HCT116 (cell line): Measurements from ENCODE around the gene CTNNA2. TPM values are rescaled to one million over a fixed set of nuclear protein-coding genes. Genes with fewer than 3 reads are reported as not detected.

Experiments
- ATAC-seq: fragments of 200-7000 bp; cut with Tn5 transposase; 2 replicates; pipeline ENCODE4 v1.9.1; 2020; ENCODE audit warnings: mild to moderate bottlenecking, moderate library complexity
- BruUV-seq: library from RNA; stranded (reverse); fragments of 400-500 nt; replicated peaks from 2 replicates; lab custom pipeline; 2021; lab: Mats Ljungman, UMichigan
- CTCF ChIA-PET: fragments of 300-600 bp; sonication (Branson Sonifier 250); formaldehyde crosslinking; loops from one replicate; lab custom pipeline; 2021; ENCODE audit warnings: antibody characterized with exemption; lab: Charles Lee
- POLR2A ChIA-PET: fragments of 300-600, 350-600 bp; sonication (Branson Sonifier 250); formaldehyde crosslinking; loops from one replicate; lab custom pipeline; 2021; ENCODE audit warnings: antibody characterized with exemption; lab: Charles Lee
- RAD21 ChIA-PET, 2 experiments: fragments of 300-600 bp; sonication (Branson Sonifier 250); formaldehyde crosslinking; loops; one replicate each; lab custom pipeline; 2023; ENCODE audit warnings: low total read pairs in 2 of 2; ENCODE audit not compliant: uncharacterized antibody in 2 of 2, unreplicated experiment in 2 of 2, low non-redundant PET in 1 of 2; lab: Charles Lee
- DNase-seq: peaks from one replicate; pipeline ENCODE4 v3.0.0-alpha.2; 2010; ENCODE audit warnings: low read depth, low spot score
- H2AFZ ChIP-seq: fragments of 200-600 bp; shearing (Covaris generic), sonication (generic); 2 replicates; pipeline ENCODE4 v1.6.1; 2017; ENCODE audit warnings: low read depth, mixed run types, mixed read lengths, antibody characterized with exemption, low read length; ENCODE audit not compliant: poor library complexity, severe bottlenecking
- H3K27ac ChIP-seq: 2 replicates; pipeline ENCODE4 v1.5.1; 2012; ENCODE audit warnings: low read depth, low read length
- H3K27me3 ChIP-seq: fragments of 200-600 bp; sonication (generic); 2 replicates; pipeline ENCODE4 v1.6.1; 2016; ENCODE audit warnings: mixed run types, low read length, mixed read lengths; ENCODE audit not compliant: insufficient read depth
- H3K36me3 ChIP-seq, 2 experiments: fragments of 200-500 bp in 1 of 2; fragments of 200-600 bp in 1 of 2; sonication (Bioruptor generic) in 1 of 2; sonication (generic) in 1 of 2; 2 replicates each; pipeline versions ENCODE4 v1.5.1 to v1.6.1; 2014 to 2016; ENCODE audit warnings: low read length in 2 of 2, inconsistent platforms in 1 of 2, mixed read lengths in 1 of 2, mixed run types in 1 of 2; ENCODE audit not compliant: insufficient read depth in 2 of 2, control insufficient read depth in 1 of 2
- H3K4me1 ChIP-seq, 2 experiments: fragments of 200-600 bp in 1 of 2; sonication (generic) in 1 of 2; 2 replicates each; pipeline versions ENCODE4 v1.5.1 to v1.6.1; 2012 to 2017; ENCODE audit warnings: low read length in 2 of 2, inconsistent platforms in 1 of 2, mild to moderate bottlenecking in 1 of 2, mixed read lengths in 1 of 2, mixed run types in 1 of 2, moderate library complexity in 1 of 2; ENCODE audit not compliant: insufficient read depth in 2 of 2, control insufficient read depth in 1 of 2
- H3K4me2 ChIP-seq: fragments of 200-600 bp; sonication (generic); 2 replicates; pipeline ENCODE4 v1.6.1; 2017; ENCODE audit warnings: mixed run types, low read length, mixed read lengths
- H3K4me3 ChIP-seq, 2 experiments: fragments of 200-600 bp in 1 of 2; sonication (generic) in 1 of 2; replicated peaks in 1 of 2; 2 replicates each; pipeline ENCODE4 v1.5.1; 2011 to 2016; ENCODE audit warnings: low read length in 2 of 2, control low read depth in 1 of 2, low read depth in 1 of 2, mild to moderate bottlenecking in 1 of 2, mixed read lengths in 1 of 2, mixed run types in 1 of 2
- H3K79me2 ChIP-seq: fragments of 200-600 bp; sonication (generic); 2 replicates; pipeline ENCODE4 v1.6.1; 2017; ENCODE audit warnings: mild to moderate bottlenecking, mixed run types, low read length, moderate library complexity, mixed read lengths; ENCODE audit not compliant: insufficient read depth
- H3K9ac ChIP-seq: fragments of 200-600 bp; sonication (generic); 2 replicates; pipeline ENCODE4 v1.6.1; 2016; ENCODE audit warnings: low read length, mixed read lengths
- H3K9me2 ChIP-seq: fragments of 200-600 bp; sonication (generic), shearing (Covaris generic); 2 replicates; pipeline ENCODE4 v1.6.1; 2017; ENCODE audit warnings: mixed run types, mild to moderate bottlenecking, moderate library complexity; ENCODE audit not compliant: insufficient read depth
- H3K9me3 ChIP-seq, 2 experiments: fragments of 200-500 bp in 1 of 2; fragments of 200-600 bp in 1 of 2; sonication (Bioruptor generic) in 1 of 2; sonication (generic) in 1 of 2; 2 replicates each; pipeline ENCODE4 v1.6.1; 2014 to 2017; ENCODE audit warnings: low read length in 2 of 2, mixed read lengths in 2 of 2, inconsistent platforms in 1 of 2, low read depth in 1 of 2, mild to moderate bottlenecking in 1 of 2, mixed run types in 1 of 2, moderate library complexity in 1 of 2; ENCODE audit not compliant: control insufficient read depth in 1 of 2, insufficient read depth in 1 of 2
- H4K20me1 ChIP-seq: fragments of 200-600 bp; sonication (generic), shearing (Covaris generic); 2 replicates; pipeline ENCODE4 v1.6.1; 2017; ENCODE audit warnings: mixed run types, mild to moderate bottlenecking, moderate library complexity; ENCODE audit not compliant: insufficient read depth
- CTCF ChIP-seq, 3 experiments: fragments of 200-600 bp in 1 of 3; sonication (generic) in 1 of 3; IDR thresholded peaks in 2 of 3; conservative IDR thresholded peaks in 1 of 3; 2 replicates each; pipeline ENCODE4 v1.5.1; 2012 to 2017; ENCODE audit warnings: low read depth in 2 of 3, low read length in 2 of 3, antibody characterized with exemption in 1 of 3, borderline replicate concordance in 1 of 3, control low read depth in 1 of 3, mild to moderate bottlenecking in 1 of 3, mixed read lengths in 1 of 3, mixed run types in 1 of 3, moderate library complexity in 1 of 3; ENCODE audit not compliant: insufficient read depth in 1 of 3
- EGR1 ChIP-seq: IDR thresholded peaks from 2 replicates; pipeline ENCODE4 v1.6.1; 2012; ENCODE audit warnings: low read depth
- EZH2 ChIP-seq: fragments of 200-600 bp; sonication (generic); IDR thresholded peaks from 2 replicates; pipeline ENCODE4 v1.6.1; 2017; ENCODE audit warnings: antibody characterized with exemption, mixed run types
- EZH2phosphoT487 ChIP-seq: fragments of 200-600 bp; IDR thresholded peaks from 2 replicates; pipeline ENCODE4 v1.6.1; 2018; ENCODE audit warnings: antibody characterized with exemption, borderline replicate concordance
- FOSL1 ChIP-seq: IDR thresholded peaks from 2 replicates; pipeline ENCODE4 v1.6.1; 2012; ENCODE audit warnings: low read depth
- JUND ChIP-seq: IDR thresholded peaks from 2 replicates; pipeline ENCODE4 v1.6.1; 2012
- POLR2AphosphoS5 ChIP-seq: IDR thresholded peaks from 2 replicates; pipeline ENCODE4 v1.6.1; 2011; ENCODE audit warnings: mild to moderate bottlenecking, low read depth, low read length, moderate library complexity
- RAD21 ChIP-seq: IDR thresholded peaks from 2 replicates; pipeline ENCODE4 v1.6.1; 2012; ENCODE audit warnings: low read depth, mild to moderate bottlenecking
- SIN3A ChIP-seq: IDR thresholded peaks from 2 replicates; pipeline ENCODE4 v1.6.1; 2012; ENCODE audit warnings: low read depth
- ZBTB33 ChIP-seq: IDR thresholded peaks from 2 replicates; pipeline ENCODE4 v1.6.1; 2011; ENCODE audit warnings: mild to moderate bottlenecking, low read length, moderate library complexity; ENCODE audit not compliant: insufficient replicate concordance; ENCODE audit errors: extremely low read depth
- ZFX ChIP-seq: fragments of 450-650 bp; IDR thresholded peaks from 2 replicates; pipeline ENCODE4 v1.6.1; 2017
- ZNF274 ChIP-seq: fragments of 200-500 bp; sonication (Bioruptor generic); IDR thresholded peaks from 2 replicates; pipeline ENCODE4 v1.6.1; 2014; ENCODE audit warnings: mild to moderate bottlenecking, low read depth, low read length, inconsistent platforms
- intact Hi-C: fragments of 100-400 bp; cut with micrococcal nuclease; formaldehyde crosslinking; loops from 2 replicates; pipeline ENCODE4 v1.10.0; 2022
- total RNA-seq: library from RNA; stranded (reverse); gene quantifications from one replicate; pipeline ENCODE4 v1.2.1, GENCODE V29; 2021; ENCODE audit not compliant: unreplicated experiment

Gene CTNNA2
- total RNA-seq, 1 experiment from 2014 or later, result not detected

DNA sequence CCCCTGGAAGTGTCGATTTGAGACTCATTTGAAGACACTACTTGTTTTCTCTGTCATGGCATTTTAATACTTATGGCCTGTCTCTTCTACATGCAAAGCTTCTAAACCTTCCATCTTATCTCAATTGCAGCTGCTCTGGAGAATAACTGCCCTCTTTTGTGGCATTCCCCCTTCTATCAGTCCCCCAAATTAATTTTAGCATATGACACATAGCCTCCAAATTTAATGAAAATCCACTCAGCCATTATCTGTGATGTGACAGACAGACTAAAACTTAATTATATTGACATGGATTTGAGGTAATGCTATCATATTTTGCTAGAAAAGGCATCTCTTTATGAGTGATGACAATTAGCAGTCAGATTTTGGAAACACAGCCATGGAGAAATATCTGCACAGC is 720.5 kb downstream of the CTNNA2 start:
- no peaks in the 10 kb centered on the region for H3K27me3 ChIP-seq
- no peaks in the 10 kb centered on the region for H3K79me2 ChIP-seq
- no peaks in the 10 kb centered on the region for H3K4me1 ChIP-seq
- ATAC-seq, result no peak
- H3K4me2 ChIP-seq, result no peak overlapping the region
- RAD21 ChIA-PET, result no interaction called here
- no peak overlapping the region for H3K9ac ChIP-seq
- POLR2A ChIA-PET, result no interaction called here
- DNase-seq, result no peak
- TF ChIP-seq ZNF274 (no peak), FOSL1 (no peak), EZH2phosphoT487 (no peak), ZFX (no peak), POLR2AphosphoS5 (no peak)
- CTCF ChIA-PET, result no interaction called here
- H3K27ac ChIP-seq, result no peak overlapping the region
- H3K4me3 ChIP-seq, result no peak overlapping the region
- no TSS peak for BruUV-seq
- H3K9me2 ChIP-seq, result no peaks in the 10 kb centered on the region
- intact Hi-C loops, result no loop called here
- H3K36me3 ChIP-seq, result no peaks in the 10 kb centered on the region
- H2AFZ ChIP-seq, result no peak overlapping the region
- H3K9me3 ChIP-seq, result peaks cover 0 to 4% of the 10 kb centered on the region in 2 experiments; a peak in 1 of 4 replicates
- H4K20me1 ChIP-seq, result no peaks in the 10 kb centered on the region

DNA sequence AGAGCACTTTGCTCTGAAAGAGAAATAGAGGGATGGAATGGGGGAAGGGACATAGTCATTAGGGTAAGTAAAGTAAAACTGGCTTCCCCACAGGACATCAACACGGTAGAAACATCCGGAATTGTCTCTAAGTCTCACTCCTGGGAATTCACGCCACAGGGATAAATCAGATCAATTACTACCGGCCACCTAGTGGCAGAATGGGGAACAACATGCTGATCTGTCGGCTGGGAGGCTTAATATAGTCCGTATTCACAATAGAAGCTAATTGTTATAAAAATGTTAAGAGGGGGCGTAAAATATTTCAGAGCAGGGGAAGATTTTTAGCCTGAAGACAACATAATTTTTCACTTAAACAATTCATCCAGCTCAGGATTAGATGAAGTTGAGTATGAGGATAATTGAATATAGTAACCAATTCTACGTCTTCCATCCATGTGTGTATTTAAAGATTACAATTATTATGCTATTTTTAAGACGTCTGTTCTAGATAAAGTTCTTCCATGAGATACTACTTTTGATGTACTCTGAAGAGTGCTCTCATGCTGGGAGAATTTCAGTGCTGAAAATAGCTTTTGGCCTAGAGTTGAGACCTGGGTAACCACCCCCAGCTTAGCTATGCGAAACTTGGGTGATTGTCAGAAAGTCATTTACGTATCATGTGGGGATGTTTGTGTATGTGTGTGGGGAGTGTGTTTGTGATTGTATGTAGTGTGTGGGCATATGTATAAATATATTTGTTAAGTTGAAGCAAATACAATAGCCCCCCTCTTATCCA is 726.0 kb downstream of the CTNNA2 start:
- H3K4me2 ChIP-seq, result no peak overlapping the region
- H3K4me1 ChIP-seq, result no peaks in the 10 kb centered on the region
- RAD21 ChIA-PET, result no interaction called here
- intact Hi-C loops, result no loop called here
- peaks cover 0 to 4% of the 10 kb centered on the region in 2 experiments; a peak in 2 of 4 replicates for H3K9me3 ChIP-seq
- BruUV-seq, result no TSS peak
- DNase-seq (peak; percentile 7), ATAC-seq (no peak)
- H3K9ac ChIP-seq, result no peak overlapping the region
- H3K36me3 ChIP-seq, result no peaks in the 10 kb centered on the region
- no peak for TF ChIP-seq SIN3A
- TF ChIP-seq CTCF (IDR thresholded peaks at IDR 0.05 in 2 of 3, conservative IDR thresholded peaks at IDR 0.05 in 1 of 3; ENCODE audit: borderline replicate concordance in 1 of 3, insufficient read depth in 1 of 3, low read depth in 2 of 3, low read length in 2 of 3), result peak in 2 of 3 experiments; percentile 66 to 71; a peak in 4 of 6 replicates
- no peak for TF ChIP-seq EZH2
- TF ChIP-seq FOSL1, result no peak
- TF ChIP-seq ZBTB33, result no peak
- no peak for TF ChIP-seq RAD21
- TF ChIP-seq EGR1, result no peak
- no peak for TF ChIP-seq JUND
- no peak overlapping the region for H2AFZ ChIP-seq
- H4K20me1 ChIP-seq, result no peaks in the 10 kb centered on the region
- POLR2A ChIA-PET, result no interaction called here
- H3K79me2 ChIP-seq, result no peaks in the 10 kb centered on the region
- no peaks in the 10 kb centered on the region for H3K27me3 ChIP-seq
- no peak overlapping the region for H3K4me3 ChIP-seq
- no peak overlapping the region for H3K27ac ChIP-seq
- no peaks in the 10 kb centered on the region for H3K9me2 ChIP-seq
- CTCF ChIA-PET, result interaction anchor here (0.8 to 1.0 kb wide), 2 partner anchors 10 to 22 kb away, joined by 3 read pairs; no protein-coding TSS in a partner anchor
